B cell (primary cell): ENCODE data around the gene GH2.

Experiments
- CTCF ChIP-seq: fragments of 200-600 bp; IDR thresholded peaks from one replicate; pipeline ENCODE4 v1.8.0; 2022; ENCODE audit warnings: antibody characterized with exemption, mild to moderate bottlenecking
- EZH2 ChIP-seq: IDR thresholded peaks from 2 replicates; pipeline ENCODE4 v1.6.1; 2012; ENCODE audit warnings: borderline replicate concordance, low read depth, mild to moderate bottlenecking, moderate library complexity, low read length; ENCODE audit not compliant: insufficient read depth, poor library complexity, severe bottlenecking

DNA sequence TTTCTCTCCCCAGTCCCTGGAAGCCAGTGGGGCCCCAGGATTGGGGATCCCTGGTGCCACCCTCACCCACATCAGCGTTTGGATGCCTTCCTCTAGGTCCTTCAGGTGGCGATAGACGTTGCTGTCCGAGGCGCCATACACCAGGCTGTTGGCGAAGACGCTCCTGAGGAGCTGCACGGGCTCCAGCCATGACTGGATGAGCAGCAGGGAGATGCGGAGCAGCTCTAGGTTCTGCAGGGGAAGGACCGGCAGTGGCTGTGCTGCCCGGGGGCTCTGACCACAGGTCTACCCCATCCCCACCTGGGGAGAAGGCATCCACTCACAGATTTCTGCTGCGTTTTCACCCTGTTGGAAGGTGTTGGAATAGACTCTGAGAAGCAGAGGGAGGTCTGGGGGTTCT, 1.0 kb downstream of the GH2 start:
- TF ChIP-seq CTCF (no peak), EZH2 (no peak)
